Adrenal gland (tissue), 5 donors: ENCODE results near the gene UBASH3B.

Experiments used
- CTCF ChIP-seq, 6 experiments: fragments of 450-650 bp in 4 of 6; fragments of 200-600 bp in 2 of 6; sonication (generic) in 1 of 6; IDR thresholded peaks; 1 replicate in 5 of 6; 2 replicates in 1 of 6; pipeline versions ENCODE4 v1.5.1 to v1.8.0; 2016 to 2021; ENCODE audit warnings: antibody characterized with exemption in 6 of 6, mild to moderate bottlenecking in 2 of 6, moderate library complexity in 1 of 6
- POLR2A ChIP-seq, 2 donors: fragments of 450-650 bp; IDR thresholded peaks; one replicate each; pipeline ENCODE4 v1.6.1; 2017; ENCODE audit warnings: antibody characterized with exemption in 2 of 2, mild to moderate bottlenecking in 2 of 2, moderate library complexity in 1 of 2
- donor health status: DM: no; HTN: no; CAD: no.

- no peak for TF ChIP-seq CTCF (IDR thresholded peaks at IDR 0.05)
- no peak for TF ChIP-seq POLR2A (IDR thresholded peaks at IDR 0.05)
These were observed 149.3 kb downstream of the UBASH3B start for GRCh38 chr11:122804796-122805195.
